Transverse colon (tissue), 3 donors: ENCODE results near the gene MS4A10.

Experiments used
- EP300 ChIP-seq: sonication (generic); formaldehyde crosslinking; IDR thresholded peaks from one replicate; pipeline ENCODE4 v1.6.1; 2017; ENCODE audit warnings: antibody characterized with exemption, low read depth
- POLR2A ChIP-seq: fragments of 450-650 bp; IDR thresholded peaks from one replicate; pipeline ENCODE4 v1.6.1; 2016; ENCODE audit warnings: antibody characterized with exemption, mild to moderate bottlenecking, moderate library complexity
- TF ChIP-seq, protein P1 (sequence below), 5 experiments: fragments of 200-600 bp in 3 of 5; fragments of 450-650 bp in 2 of 5; sonication (generic) in 3 of 5; IDR thresholded peaks; 1 replicate in 2 of 5; 2 replicates in 3 of 5; pipeline ENCODE4 v1.5.1; 2016 to 2017; ENCODE audit warnings: antibody characterized with exemption in 5 of 5, inconsistent platforms in 3 of 5, mild to moderate bottlenecking in 2 of 5, moderate library complexity in 1 of 5

- TF ChIP-seq, protein P1, sequence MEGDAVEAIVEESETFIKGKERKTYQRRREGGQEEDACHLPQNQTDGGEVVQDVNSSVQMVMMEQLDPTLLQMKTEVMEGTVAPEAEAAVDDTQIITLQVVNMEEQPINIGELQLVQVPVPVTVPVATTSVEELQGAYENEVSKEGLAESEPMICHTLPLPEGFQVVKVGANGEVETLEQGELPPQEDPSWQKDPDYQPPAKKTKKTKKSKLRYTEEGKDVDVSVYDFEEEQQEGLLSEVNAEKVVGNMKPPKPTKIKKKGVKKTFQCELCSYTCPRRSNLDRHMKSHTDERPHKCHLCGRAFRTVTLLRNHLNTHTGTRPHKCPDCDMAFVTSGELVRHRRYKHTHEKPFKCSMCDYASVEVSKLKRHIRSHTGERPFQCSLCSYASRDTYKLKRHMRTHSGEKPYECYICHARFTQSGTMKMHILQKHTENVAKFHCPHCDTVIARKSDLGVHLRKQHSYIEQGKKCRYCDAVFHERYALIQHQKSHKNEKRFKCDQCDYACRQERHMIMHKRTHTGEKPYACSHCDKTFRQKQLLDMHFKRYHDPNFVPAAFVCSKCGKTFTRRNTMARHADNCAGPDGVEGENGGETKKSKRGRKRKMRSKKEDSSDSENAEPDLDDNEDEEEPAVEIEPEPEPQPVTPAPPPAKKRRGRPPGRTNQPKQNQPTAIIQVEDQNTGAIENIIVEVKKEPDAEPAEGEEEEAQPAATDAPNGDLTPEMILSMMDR (IDR thresholded peaks at IDR 0.05) = no peak
- TF ChIP-seq POLR2A (no peak), EP300 (no peak)
Observed at GRCh38 chr11:60769273-60769672, 15.9 kb upstream of the MS4A10 start.
